Thymus (tissue), 11 donors: ENCODE measurements around the gene CTBP2. TPM values are rescaled to one million over a fixed set of nuclear protein-coding genes. Genes with fewer than 3 reads are reported as not detected.
"Not testable (repeated sequence)": the region's sequence is repeated elsewhere in the genome, so short reads cannot be mapped to it uniquely, and the experiment has no call there.

Source experiments
- DNase-seq, 9 donors: peaks; one replicate each; pipeline ENCODE4 v3.0.0-alpha.2; 2013; ENCODE audit warnings: low spot score in 9 of 9, low read depth in 6 of 9, missing footprints in 1 of 9
- H3K27ac ChIP-seq, 2 donors: one replicate each; pipeline ENCODE4 v1.5.1; 2013; ENCODE audit warnings: control low read depth in 1 of 2, low read depth in 1 of 2, low read length in 1 of 2, mild to moderate bottlenecking in 1 of 2, moderate library complexity in 1 of 2
- H3K27me3 ChIP-seq, 2 donors: one replicate each; pipeline ENCODE4 v1.5.1; 2013; ENCODE audit warnings: low read length in 1 of 2; ENCODE audit not compliant: control insufficient read depth in 2 of 2, insufficient read depth in 1 of 2
- H3K36me3 ChIP-seq, 2 donors: one replicate each; pipeline ENCODE4 v1.5.1; 2013; ENCODE audit warnings: low read length in 1 of 2, mild to moderate bottlenecking in 1 of 2, moderate library complexity in 1 of 2; ENCODE audit not compliant: control insufficient read depth in 2 of 2, insufficient read depth in 2 of 2
- H3K4me1 ChIP-seq, 2 donors: one replicate each; pipeline ENCODE4 v1.5.1; 2013; ENCODE audit warnings: low read length in 2 of 2; ENCODE audit not compliant: control insufficient read depth in 2 of 2, insufficient read depth in 2 of 2
- H3K4me3 ChIP-seq, 2 donors: one replicate each; pipeline ENCODE4 v1.5.1; 2013; ENCODE audit warnings: low read length in 2 of 2, control low read depth in 1 of 2, mild to moderate bottlenecking in 1 of 2
- H3K9me3 ChIP-seq, 2 donors: one replicate each; pipeline ENCODE4 v1.5.1; 2013; ENCODE audit warnings: low read length in 1 of 2, mild to moderate bottlenecking in 1 of 2; ENCODE audit not compliant: control insufficient read depth in 2 of 2, insufficient read depth in 1 of 2
- WGBS: extraction: QIAGEN DNeasy Blood & Tissue Kit; methylation state at CpG from one replicate; pipeline ENCODE4 v1.1.7; 2013; 5-methylcytosine and 5-hydroxymethylcytosine counted together
- polyA plus RNA-seq: library from polyadenylated mRNA; stranded (reverse); fragments of 200-250 nt; gene quantifications from one replicate; pipeline ENCODE4 v1.2.3, GENCODE V29; 2013
- total RNA-seq: library from RNA; stranded (reverse); fragments of 120-200 nt; gene quantifications from one replicate; pipeline ENCODE4 v1.2.4, GENCODE V29; 2013
- donor health status: healthy.

The CTBP2 gene
- total and polyA plus RNA-seq, 2 donors, result 7.1 to 14.6 TPM

DNA sequence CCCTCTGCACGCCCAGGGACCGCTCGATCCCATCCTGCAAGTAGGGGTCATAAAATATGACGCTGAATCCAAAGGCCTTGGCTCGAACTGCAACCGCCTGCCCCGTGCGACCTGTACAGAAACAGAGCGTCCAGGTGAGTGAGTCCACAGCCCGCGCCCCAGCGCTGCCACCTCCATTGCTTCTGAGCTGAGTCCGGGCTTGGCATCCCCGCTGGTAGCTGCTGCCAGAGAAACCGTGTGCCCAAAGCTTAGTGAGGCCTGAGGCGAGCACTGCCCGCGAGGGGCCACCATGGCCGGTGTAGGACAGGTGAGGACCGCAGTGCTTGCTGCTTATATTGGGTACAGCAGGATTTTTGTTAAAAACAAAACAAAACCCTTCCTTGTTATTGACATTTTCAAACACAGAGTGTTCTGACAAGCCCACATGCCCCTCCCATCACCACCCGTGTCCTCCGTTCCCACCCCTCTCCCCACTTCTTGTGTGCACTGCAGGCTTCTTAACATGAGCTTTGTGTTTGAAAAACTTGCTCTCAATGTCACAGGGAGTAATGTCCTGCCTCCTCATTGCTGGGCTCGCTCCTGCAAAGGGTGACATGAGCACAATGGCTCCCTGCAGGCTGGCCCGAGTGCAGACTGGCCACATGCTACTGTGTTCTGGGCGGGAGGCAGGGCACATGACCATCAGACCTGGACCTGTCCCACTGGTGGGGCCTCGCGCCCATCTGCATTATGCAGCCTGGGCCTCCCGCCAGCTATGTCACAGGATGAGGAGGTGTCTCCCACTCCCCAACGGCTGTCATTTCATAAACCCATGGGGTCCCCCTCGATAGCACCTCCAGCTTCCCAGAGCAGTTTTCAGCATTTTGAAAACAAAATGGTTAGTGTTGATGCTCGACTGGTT, 165.5 kb downstream of the CTBP2 start:
- 98% methylated on average over 31 of the region's 31 CpGs for WGBS
- Histone ChIP-seq H3K27me3 (no peaks in the 10 kb centered on the region), H3K4me3 (no peak overlapping the region), H3K9me3 (no peaks in the 10 kb centered on the region), H3K4me1 (no peaks in the 10 kb centered on the region), H3K36me3 (peaks cover 8 to 10% of the 10 kb centered on the region in 2 donors), H3K27ac (no peak overlapping the region)
- DNase-seq, result no peak

DNA sequence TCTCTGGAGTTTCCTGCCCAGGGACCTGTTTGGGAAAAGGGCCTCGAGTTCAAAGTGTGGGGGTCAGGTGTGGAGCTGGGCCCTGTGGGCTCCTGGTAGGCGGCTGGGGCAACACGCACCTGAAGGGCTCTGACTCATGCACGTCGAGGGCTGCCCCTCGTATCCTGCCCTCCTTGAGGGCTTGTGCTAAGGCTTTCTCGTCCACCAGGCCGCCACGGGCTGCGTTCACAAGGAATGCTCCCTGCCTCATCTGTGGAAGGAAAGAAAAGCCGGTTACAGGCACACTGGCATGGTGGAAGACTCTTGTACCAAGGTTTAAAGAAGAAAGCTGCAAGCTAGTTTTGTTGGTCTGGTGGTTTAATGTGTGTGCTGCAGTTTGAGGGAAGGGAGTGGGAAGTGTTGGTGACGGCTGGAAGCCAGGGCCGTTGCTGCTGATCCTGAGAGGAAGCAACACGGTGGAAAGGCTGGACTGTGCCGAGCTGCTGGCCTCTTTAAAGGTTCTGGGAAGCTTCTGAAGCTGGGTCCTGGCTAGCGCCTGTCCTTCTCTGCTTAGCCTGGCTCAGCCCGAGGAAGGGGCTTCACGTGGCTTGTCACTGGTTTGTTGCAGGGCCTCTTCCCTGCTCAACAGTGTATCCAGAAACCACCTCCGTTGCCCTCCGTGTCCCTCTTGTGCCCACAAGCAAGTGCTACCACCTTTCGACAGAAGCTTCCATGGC, 166.5 kb downstream of the CTBP2 start:
- H3K27ac ChIP-seq, result no peak overlapping the region
- no peaks in the 10 kb centered on the region for H3K27me3 ChIP-seq
- H3K4me1 ChIP-seq, result no peaks in the 10 kb centered on the region
- no peaks in the 10 kb centered on the region for H3K9me3 ChIP-seq
- no peak overlapping the region for H3K4me3 ChIP-seq
- DNase-seq, result no peak
- peaks cover 10 to 11% of the 10 kb centered on the region in 2 donors for H3K36me3 ChIP-seq
- 96% methylated on average over 21 of the region's 21 CpGs for whole genome bisulfite sequencing

DNA sequence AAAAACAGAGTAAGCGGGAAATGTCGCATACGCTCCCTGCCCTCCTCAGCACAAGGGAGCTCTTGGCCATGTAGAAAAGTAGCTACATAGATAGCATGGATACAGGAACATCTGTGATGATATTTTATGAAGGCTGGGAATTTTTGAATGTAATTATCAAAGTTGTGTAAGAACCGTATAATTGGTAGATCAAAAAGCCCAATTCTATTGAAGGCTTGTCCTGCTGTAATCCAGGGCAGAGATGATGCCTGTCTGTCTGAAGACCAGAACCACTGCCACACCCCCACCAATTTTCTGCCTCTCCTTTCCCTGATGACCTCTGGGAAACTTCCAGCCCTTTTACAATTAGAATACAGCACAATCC, 167.0 kb downstream of the CTBP2 start:
- Histone ChIP-seq H3K4me1 (no peaks in the 10 kb centered on the region), H3K27me3 (no peaks in the 10 kb centered on the region), H3K36me3 (peaks cover 10 to 11% of the 10 kb centered on the region in 2 donors), H3K27ac (no peak overlapping the region), H3K9me3 (no peaks in the 10 kb centered on the region), H3K4me3 (no peak overlapping the region)
- 99% methylated on average over 4 of the region's 4 CpGs for WGBS
- DNase-seq, result no peak

DNA sequence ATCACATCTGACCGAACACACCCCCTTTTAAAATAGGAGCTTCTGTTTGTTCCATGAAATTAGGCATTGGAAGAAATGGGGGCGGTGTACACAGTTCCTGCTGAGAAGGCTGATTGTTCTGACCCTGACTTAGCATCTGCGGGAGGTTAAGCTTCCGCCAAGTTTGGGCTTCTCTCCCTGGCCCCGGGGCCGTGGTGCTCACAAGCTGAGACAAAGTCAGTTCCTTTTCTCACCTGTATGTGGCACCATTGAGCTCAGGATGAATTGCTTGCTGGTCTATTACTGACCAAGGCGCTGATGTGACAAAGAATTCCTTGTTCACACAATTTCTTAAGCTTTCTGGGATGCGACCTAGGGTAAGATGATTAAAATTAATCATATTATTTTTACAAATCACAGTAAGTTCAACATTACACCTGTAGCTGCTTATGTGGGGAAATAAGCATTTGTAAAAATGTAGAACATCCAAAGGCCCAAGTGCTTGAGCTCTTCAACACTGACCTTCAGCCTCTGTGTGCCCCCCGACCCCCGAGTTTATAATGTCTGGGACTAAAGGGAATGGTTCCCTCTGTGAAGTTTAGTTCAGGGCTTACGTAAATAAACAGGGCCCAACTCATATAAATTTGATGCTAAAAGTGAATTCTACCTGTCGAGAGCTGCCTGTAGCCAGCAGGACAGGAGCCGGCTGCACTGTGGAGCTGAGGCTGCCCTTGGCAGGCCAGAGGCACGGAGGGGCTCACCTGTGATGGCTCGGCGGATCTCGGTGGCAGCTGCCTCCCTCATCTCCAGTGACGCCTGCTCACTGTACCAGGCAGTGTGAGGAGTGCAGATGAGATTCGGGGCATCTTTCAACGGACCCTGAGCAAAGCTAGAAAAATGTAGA, 167.7 kb downstream of the CTBP2 start:
- Histone ChIP-seq H3K36me3 (peaks cover 10 to 11% of the 10 kb centered on the region in 2 donors), H3K4me1 (no peaks in the 10 kb centered on the region), H3K4me3 (no peak overlapping the region), H3K27me3 (no peaks in the 10 kb centered on the region), H3K27ac (no peak overlapping the region), H3K9me3 (no peaks in the 10 kb centered on the region)
- peak in 3 of 9 donors; percentile 16 to 42 (median 25) for DNase-seq
- 91% methylated on average over 20 of the region's 20 CpGs for WGBS

DNA sequence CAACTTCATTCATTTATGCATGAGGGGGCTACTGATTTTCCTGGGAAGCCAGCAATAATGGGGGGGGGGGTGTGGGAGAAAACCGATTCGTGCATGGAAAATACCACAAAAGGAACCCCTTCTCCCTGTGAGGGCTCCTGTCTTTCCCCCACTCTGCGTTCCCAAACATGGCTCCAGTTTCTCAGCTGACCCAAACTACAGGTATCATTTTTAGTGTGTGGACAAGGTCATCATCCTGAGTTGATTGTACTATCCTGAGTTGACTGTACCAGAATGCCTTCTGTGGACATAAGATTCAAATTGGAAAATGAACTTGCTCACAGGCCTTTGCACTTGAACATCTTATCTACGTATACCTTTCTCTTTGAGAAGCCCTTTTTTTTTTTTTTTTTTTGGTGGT, 168.5 kb downstream of the CTBP2 start:
- Histone ChIP-seq H3K36me3 (peaks cover 13 to 20% of the 10 kb centered on the region in 2 donors), H3K4me1 (no peaks in the 10 kb centered on the region), H3K9me3 (no peaks in the 10 kb centered on the region), H3K27ac (no peak overlapping the region), H3K4me3 (no peak overlapping the region), H3K27me3 (no peaks in the 10 kb centered on the region)
- no peak for DNase-seq
- WGBS, result 99% methylated on average over 4 of the region's 4 CpGs

DNA sequence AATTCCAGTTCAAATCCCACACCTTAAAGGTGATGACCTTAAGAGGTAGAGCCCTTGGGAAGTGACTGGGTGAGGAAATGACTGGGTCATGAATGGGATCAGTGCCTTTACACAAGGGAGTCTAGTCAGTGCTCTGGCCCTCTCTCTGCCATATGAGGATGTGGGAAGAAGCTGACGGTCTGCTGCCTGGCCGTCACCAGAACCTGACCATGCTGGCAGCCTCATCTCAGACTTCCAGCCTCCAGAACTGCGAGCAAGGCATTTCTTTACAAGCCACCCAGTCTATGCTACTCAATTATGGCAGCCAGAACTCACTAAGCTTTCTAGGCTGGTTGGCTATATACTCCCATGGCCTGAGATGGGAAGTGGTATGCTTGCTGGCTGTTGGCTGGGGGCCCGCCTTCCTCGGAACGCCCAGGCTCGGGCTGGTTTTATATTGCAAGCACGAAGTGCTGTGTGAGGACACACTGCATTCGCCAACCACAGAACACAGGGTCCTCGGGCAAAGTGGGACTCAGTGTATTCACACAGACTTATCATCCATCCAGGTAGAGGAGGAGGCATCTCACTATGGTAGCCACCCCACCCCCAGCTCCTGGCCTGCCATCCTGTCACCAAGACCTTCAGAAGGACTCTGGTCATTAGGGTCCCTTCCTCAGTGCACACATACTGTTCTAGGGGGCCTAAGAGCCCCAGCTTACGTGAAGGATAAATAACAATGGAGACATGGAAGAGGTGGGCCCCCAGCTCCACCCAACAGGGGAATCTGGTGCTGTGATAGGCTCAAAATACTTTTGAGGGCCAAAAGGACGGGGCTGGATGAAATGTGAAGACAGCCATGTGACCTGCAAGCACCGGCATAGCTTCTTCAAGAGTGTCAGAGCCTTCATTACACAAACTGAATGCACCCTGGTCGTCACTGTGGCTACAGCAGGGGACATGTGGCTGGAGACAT, 169.4 kb downstream of the CTBP2 start:
- Histone ChIP-seq H3K4me1 (no peaks in the 10 kb centered on the region), H3K9me3 (no peaks in the 10 kb centered on the region), H3K4me3 (no peak overlapping the region), H3K27me3 (no peaks in the 10 kb centered on the region), H3K36me3 (peaks cover 13 to 28% of the 10 kb centered on the region in 2 donors), H3K27ac (no peak overlapping the region)
- 91% methylated on average over 14 of the region's 14 CpGs for WGBS
- DNase-seq, result no peak

DNA sequence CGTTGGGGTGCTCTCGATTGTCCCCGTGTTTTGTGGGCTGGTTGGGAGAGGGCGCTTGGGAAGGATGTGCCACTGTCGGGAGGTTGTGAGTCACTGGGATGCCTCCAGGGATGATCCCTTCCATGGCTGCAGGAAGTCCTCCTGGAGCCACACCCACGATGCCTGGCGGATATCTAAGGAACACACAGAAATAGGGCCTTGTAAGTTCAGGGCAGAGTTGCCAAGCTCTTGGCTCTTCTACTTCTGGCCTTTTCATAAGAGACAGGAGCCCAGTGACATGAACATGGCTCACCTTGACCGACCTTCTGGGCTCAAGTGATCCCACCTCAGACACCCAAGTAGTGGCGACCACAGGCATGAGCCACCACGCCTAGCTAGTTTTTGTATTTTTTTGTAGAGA, 170.8 kb downstream of the CTBP2 start:
- no peaks in the 10 kb centered on the region for H3K27me3 ChIP-seq
- H3K9me3 ChIP-seq, result no peaks in the 10 kb centered on the region
- DNase-seq, result no peak
- H3K36me3 ChIP-seq, result peaks cover 21 to 39% of the 10 kb centered on the region in 2 donors
- WGBS, result 98% methylated on average over 10 of the region's 10 CpGs
- no peaks in the 10 kb centered on the region for H3K4me1 ChIP-seq
- no peak overlapping the region for H3K27ac ChIP-seq
- no peak overlapping the region for H3K4me3 ChIP-seq

DNA sequence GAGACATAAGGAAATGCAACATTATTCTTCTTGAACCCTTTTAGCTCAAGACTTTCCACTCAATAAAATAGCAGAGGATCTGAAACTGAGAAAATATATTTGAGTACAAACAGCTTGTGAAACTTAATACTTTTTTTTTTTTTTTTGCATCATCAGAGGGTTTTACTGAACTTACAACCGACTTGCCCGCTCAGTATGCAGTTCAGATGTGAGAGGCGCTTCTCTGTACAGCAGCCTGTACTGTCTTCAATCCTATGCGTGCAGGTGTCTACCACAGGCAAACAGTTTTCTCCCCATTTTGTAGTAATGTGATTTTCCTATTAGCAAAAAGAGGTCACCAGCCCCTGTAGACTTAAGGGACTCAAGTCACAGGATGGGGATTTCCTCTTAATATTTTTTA, 171.6 kb downstream of the CTBP2 start:
- H3K9me3 ChIP-seq, DNase-seq, H3K4me1 ChIP-seq, H3K27ac ChIP-seq, H3K27me3 ChIP-seq, H3K4me3 ChIP-seq: not testable (repeated sequence)
- peaks cover 27 to 44% of the 10 kb centered on the region in 2 donors for H3K36me3 ChIP-seq
- WGBS, result 96% methylated on average over 4 of the region's 4 CpGs
